HUES48 (cell line): ENCODE results near the gene ADGRV1.

ENCODE experiments used
- H3K27ac ChIP-seq: one replicate; pipeline ENCODE4 v1.7.0; 2013; ENCODE audit warnings: low read depth, low read length, inconsistent platforms
- H3K27me3 ChIP-seq: 2 replicates; pipeline ENCODE4 v1.6.1; 2013; ENCODE audit warnings: mild to moderate bottlenecking, low read length; ENCODE audit not compliant: control insufficient read depth, insufficient read depth
- H3K36me3 ChIP-seq: 2 replicates; pipeline ENCODE4 v1.6.1; 2013; ENCODE audit warnings: low read length; ENCODE audit not compliant: control insufficient read depth, insufficient read depth
- H3K4me1 ChIP-seq: 2 replicates; pipeline ENCODE4 v1.6.1; 2013; ENCODE audit warnings: mild to moderate bottlenecking, low read length; ENCODE audit not compliant: control insufficient read depth, insufficient read depth
- H3K4me3 ChIP-seq: 2 replicates; pipeline ENCODE4 v1.5.1; 2013; ENCODE audit warnings: mild to moderate bottlenecking, low read depth, low read length
- H3K9ac ChIP-seq: 2 replicates; pipeline ENCODE4 v1.6.1; 2013; ENCODE audit warnings: mild to moderate bottlenecking, low read depth, low read length, moderate library complexity
- H3K9me3 ChIP-seq: 2 replicates; pipeline ENCODE4 v1.6.1; 2013; ENCODE audit warnings: low read length; ENCODE audit not compliant: control insufficient read depth, insufficient read depth

The ADGRV1 gene

GRCh38 chr5:91176288-91177016, 617.9 kb downstream of the ADGRV1 start:
- Histone ChIP-seq H3K27me3 (no peaks in the 10 kb centered on the region), H3K27ac (no peak overlapping the region), H3K4me3 (no peak overlapping the region), H3K9ac (no peak overlapping the region), H3K9me3 (no peaks in the 10 kb centered on the region), H3K36me3 (no peaks in the 10 kb centered on the region), H3K4me1 (peaks cover 8% of the 10 kb centered on the region)

DNA sequence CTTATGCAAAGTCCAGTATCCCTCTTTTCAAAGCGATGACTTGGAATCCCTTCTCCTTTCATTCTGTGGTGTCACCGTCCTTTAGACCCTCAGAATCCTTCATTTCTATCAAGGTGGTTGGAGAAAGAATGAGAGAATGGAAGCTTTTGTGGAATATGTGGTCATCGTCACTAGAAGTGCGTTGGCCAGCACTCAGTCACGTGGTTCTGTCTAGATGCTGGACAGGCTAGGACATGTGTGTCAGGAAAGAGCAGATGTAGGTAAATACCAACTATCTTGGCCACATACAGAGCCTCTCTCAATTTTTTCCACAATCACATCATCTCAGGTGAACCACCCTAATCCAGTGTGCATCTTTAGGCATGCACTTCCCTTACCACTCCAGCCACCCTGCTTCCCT, 618.5 kb downstream of the ADGRV1 start:
- no peak overlapping the region for H3K27ac ChIP-seq
- H3K27me3 ChIP-seq: no peaks in the 10 kb centered on the region

DNA sequence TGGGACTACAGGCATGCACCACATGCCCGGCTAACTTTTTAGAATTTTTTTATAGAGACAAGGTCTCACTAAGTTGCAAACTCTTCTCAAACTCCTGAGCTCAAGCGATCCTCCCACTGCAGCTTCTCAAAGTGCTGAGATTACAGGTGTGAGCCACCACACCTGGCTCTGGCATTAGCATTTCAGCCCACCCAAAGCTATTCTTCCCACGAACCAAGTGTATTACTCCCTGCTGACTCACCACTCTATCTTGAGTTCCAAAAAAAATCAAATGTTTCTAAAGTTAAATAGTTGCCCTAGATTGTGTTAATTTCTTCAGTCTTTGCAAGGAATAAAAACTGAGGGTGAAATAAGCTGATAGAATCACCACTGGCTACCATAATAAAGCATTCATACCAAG, 619.0 kb downstream of the ADGRV1 start:
- no peaks in the 10 kb centered on the region for H3K36me3 ChIP-seq
- H3K9ac ChIP-seq: no peak overlapping the region
- H3K4me3 ChIP-seq: no peak overlapping the region
- H3K9me3 ChIP-seq: no peaks in the 10 kb centered on the region
- no peak overlapping the region for H3K27ac ChIP-seq
- no peaks in the 10 kb centered on the region for H3K27me3 ChIP-seq
- H3K4me1 ChIP-seq: peaks cover 11% of the 10 kb centered on the region; the same call in 1 of the 2 replicates

More for the DNA sequence above, 618.5 kb downstream of the ADGRV1 start:
- Histone ChIP-seq H3K4me1 (peaks cover 7% of the 10 kb centered on the region; the same call in 1 of the 2 replicates), H3K9ac (no peak overlapping the region), H3K4me3 (no peak overlapping the region), H3K9me3 (no peaks in the 10 kb centered on the region), H3K36me3 (no peaks in the 10 kb centered on the region)

DNA sequence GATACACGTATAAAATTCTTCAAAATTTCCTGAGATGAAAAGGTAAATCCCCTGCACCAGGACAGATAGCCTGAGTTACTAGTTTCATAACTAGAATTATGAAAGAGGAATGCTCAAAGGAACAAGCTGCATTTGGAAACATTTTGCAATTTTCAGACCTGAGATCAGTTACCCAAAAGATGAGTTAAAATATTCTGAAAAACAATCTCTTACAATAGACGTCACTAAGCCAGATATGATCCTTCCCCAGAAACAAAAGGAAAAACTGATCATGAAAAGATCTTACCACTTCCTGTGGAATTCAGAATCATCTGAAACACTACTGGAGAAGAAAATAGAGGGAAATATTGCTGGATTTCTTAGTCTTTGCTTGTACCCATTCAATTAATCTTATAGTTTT, 619.9 kb downstream of the ADGRV1 start:
- Histone ChIP-seq H3K27me3 (no peaks in the 10 kb centered on the region), H3K4me3 (no peak overlapping the region), H3K4me1 (peaks cover 18% of the 10 kb centered on the region), H3K9ac (no peak overlapping the region), H3K27ac (no peak overlapping the region), H3K36me3 (no peaks in the 10 kb centered on the region), H3K9me3 (no peaks in the 10 kb centered on the region)

DNA sequence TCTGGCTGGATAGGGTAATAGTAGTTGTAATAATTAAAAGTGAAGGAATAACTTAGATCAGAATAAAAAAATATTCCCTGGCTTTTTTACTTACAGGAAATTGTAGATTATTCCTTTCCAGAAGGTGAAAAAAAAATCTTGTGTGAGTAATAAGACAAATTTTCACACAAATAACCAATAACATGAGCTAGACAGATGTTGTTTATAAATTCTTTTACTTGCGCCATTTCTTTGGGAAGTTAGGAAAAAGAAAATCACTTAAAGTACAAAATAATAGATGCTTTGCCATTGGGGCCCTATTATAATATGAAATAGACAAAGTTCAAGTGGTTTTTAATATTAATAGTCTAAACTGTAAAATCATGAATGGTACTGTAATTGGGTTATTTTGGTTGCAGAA, 620.4 kb downstream of the ADGRV1 start:
- Histone ChIP-seq H3K4me1 (peaks cover 23% of the 10 kb centered on the region), H3K36me3 (no peaks in the 10 kb centered on the region), H3K9me3 (no peaks in the 10 kb centered on the region), H3K9ac (no peak overlapping the region), H3K27me3 (no peaks in the 10 kb centered on the region), H3K4me3 (no peak overlapping the region), H3K27ac (no peak overlapping the region)

- Histone ChIP-seq H3K9ac (no peak overlapping the region), H3K27me3 (no peaks in the 10 kb centered on the region), H3K4me1 (peaks cover 28% of the 10 kb centered on the region), H3K36me3 (no peaks in the 10 kb centered on the region), H3K27ac (no peak overlapping the region), H3K4me3 (no peak overlapping the region), H3K9me3 (no peaks in the 10 kb centered on the region)
Observed at GRCh38 chr5:91180506-91180905, 621.9 kb downstream of the ADGRV1 start.

- no peaks in the 10 kb centered on the region for H3K9me3 ChIP-seq
- H3K4me3 ChIP-seq: no peak overlapping the region
- H3K27ac ChIP-seq: no peak overlapping the region
- H3K27me3 ChIP-seq: no peaks in the 10 kb centered on the region
- H3K9ac ChIP-seq: no peak overlapping the region
- no peaks in the 10 kb centered on the region for H3K36me3 ChIP-seq
- peaks cover 22% of the 10 kb centered on the region for H3K4me1 ChIP-seq
Observed at GRCh38 chr5:91182763-91183162, 624.2 kb downstream of the ADGRV1 start.

DNA sequence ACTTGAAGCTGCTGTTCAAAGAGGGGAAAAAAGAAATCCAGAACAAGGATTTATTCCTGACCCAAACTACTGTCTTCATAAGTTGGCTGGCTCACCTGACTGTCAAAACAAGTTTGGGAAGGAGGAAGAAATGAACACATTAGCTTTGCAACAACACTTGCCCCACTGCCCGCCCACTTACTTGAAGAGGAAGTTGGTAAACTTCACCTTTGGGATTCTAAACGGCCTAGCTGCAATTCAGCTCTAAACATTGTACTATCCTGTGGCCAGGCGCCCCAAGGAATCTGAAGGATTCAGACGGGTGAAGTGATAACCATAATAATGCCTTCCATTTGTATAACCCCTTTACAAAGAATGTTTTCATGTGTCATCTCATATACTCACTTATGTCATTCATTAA, 625.1 kb downstream of the ADGRV1 start:
- Histone ChIP-seq H3K27ac (peak overlapping the region; percentile 68), H3K4me1 (peaks cover 22% of the 10 kb centered on the region), H3K9me3 (no peaks in the 10 kb centered on the region), H3K27me3 (no peaks in the 10 kb centered on the region), H3K4me3 (no peak overlapping the region), H3K36me3 (no peaks in the 10 kb centered on the region), H3K9ac (no peak overlapping the region)

DNA sequence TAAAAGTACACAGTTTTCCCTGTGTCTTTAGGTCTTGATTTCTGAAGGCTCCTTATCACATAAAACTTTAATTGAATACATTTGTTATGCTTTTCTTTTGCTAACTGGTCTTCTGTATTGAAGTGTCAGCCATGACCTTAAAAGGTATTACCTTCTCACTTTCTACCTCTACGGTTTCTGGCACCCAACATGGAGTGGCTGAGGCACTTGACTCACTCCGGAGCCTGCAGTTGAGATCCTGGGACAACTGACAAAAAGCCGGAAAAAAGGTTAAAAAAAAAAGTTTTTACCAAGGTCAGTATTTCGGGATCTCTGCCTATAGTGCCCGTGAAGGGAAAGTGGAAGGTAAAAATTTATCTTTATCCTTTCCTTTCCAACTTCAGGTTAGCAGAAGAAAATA, 627.5 kb downstream of the ADGRV1 start:
- peaks cover 22% of the 10 kb centered on the region for H3K4me1 ChIP-seq
- H3K9ac ChIP-seq: no peak overlapping the region
- no peaks in the 10 kb centered on the region for H3K9me3 ChIP-seq
- no peak overlapping the region for H3K27ac ChIP-seq
- H3K27me3 ChIP-seq: no peaks in the 10 kb centered on the region
- no peaks in the 10 kb centered on the region for H3K36me3 ChIP-seq
- no peak overlapping the region for H3K4me3 ChIP-seq

DNA sequence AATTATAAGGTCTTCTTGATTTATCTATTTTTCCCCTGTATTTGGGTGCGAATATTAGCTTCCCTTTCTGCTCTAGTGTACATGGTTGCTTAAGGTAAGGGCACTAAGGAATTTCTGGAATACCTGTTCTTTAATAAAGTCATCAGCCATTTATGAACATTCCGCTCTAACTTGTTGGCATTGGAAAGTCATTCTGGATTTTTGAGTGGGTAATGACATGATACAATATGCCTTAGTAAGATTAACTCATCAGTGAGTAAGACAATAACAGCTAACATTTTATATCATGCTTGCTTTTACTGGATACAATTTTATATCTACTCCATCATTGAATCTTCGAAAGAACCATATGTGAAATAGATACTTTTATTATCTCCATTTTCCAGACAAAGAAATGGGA, 628.4 kb downstream of the ADGRV1 start:
- H3K36me3 ChIP-seq: no peaks in the 10 kb centered on the region
- H3K9ac ChIP-seq: no peak overlapping the region
- H3K27me3 ChIP-seq: no peaks in the 10 kb centered on the region
- H3K4me3 ChIP-seq: no peak overlapping the region
- peaks cover 22% of the 10 kb centered on the region for H3K4me1 ChIP-seq
- H3K9me3 ChIP-seq: no peaks in the 10 kb centered on the region
- no peak overlapping the region for H3K27ac ChIP-seq

GRCh38 chr5:91188755-91189154, 630.2 kb downstream of the ADGRV1 start:
- H3K27me3 ChIP-seq: no peaks in the 10 kb centered on the region
- H3K9ac ChIP-seq: no peak overlapping the region
- peaks cover 7% of the 10 kb centered on the region; the same call in 1 of the 2 replicates for H3K4me1 ChIP-seq
- no peaks in the 10 kb centered on the region for H3K36me3 ChIP-seq
- no peak overlapping the region for H3K27ac ChIP-seq
- H3K9me3 ChIP-seq: no peaks in the 10 kb centered on the region
- H3K4me3 ChIP-seq: no peak overlapping the region
